SK-N-SH treated with all-trans-retinoic acid at 6 μM for 48 hours (cell line): ENCODE data around the gene NCAM1.

Source experiments
- ATAC-seq: fragments of 200-7000 bp; cut with Tn5 transposase; 3 replicates; pipeline ENCODE4 v1.9.1; 2020; ENCODE audit warnings: mild to moderate bottlenecking, moderate library complexity
- ARNTL ChIP-seq: fragments of 450-650 bp; formaldehyde crosslinking; IDR thresholded peaks from 2 replicates; pipeline ENCODE4 v1.5.0; 2020; ENCODE audit warnings: low read depth, mild to moderate bottlenecking, moderate library complexity, borderline replicate concordance
- BACH2 ChIP-seq: fragments of 250-450 bp; sonication (Bioruptor Pico); IDR thresholded peaks from 2 replicates; pipeline ENCODE4 v1.9.0; 2021; ENCODE audit warnings: mild to moderate bottlenecking, borderline replicate concordance
- CREB5 ChIP-seq: fragments of 250-450 bp; sonication (Bioruptor Pico); IDR thresholded peaks from 2 replicates; pipeline ENCODE4 v1.5.1; 2020; ENCODE audit warnings: low read depth, mild to moderate bottlenecking, moderate library complexity
- CSRNP3 ChIP-seq: fragments of 250-450 bp; sonication (Bioruptor Pico); IDR thresholded peaks from 2 replicates; pipeline ENCODE4 v1.5.1; 2021; ENCODE audit warnings: mild to moderate bottlenecking, moderate library complexity
- ESRRG ChIP-seq: fragments of 250-450 bp; sonication (Bioruptor Pico); IDR thresholded peaks from 2 replicates; pipeline ENCODE4 v1.6.1; 2021; ENCODE audit warnings: mild to moderate bottlenecking
- GLIS3 ChIP-seq: fragments of 250-450 bp; sonication (Bioruptor Pico); IDR thresholded peaks from 2 replicates; pipeline ENCODE4 v1.5.0; 2020; ENCODE audit warnings: mild to moderate bottlenecking, moderate library complexity
- ISL1 ChIP-seq: fragments of 250-450 bp; sonication (Bioruptor Pico); IDR thresholded peaks from 2 replicates; pipeline ENCODE4 v2.1.2; 2022; ENCODE audit warnings: mild to moderate bottlenecking, moderate library complexity
- OSR1 ChIP-seq: fragments of 250-450 bp; sonication (Bioruptor Pico); IDR thresholded peaks from 2 replicates; pipeline ENCODE4 v1.8.0; 2022; ENCODE audit warnings: moderate library complexity, mild to moderate bottlenecking, inconsistent platforms
- PATZ1 ChIP-seq: fragments of 250-450 bp; sonication (Bioruptor Pico); IDR thresholded peaks from 2 replicates; pipeline ENCODE4 v1.8.0; 2020; ENCODE audit warnings: mild to moderate bottlenecking, moderate library complexity, borderline replicate concordance
- POU6F1 ChIP-seq: fragments of 250-450 bp; sonication (Bioruptor Pico); IDR thresholded peaks from 2 replicates; pipeline ENCODE4 v1.8.0; 2021; ENCODE audit warnings: low read depth, mild to moderate bottlenecking, moderate library complexity, borderline replicate concordance
- PPARA ChIP-seq: fragments of 250-450 bp; sonication (Bioruptor Pico); IDR thresholded peaks from 2 replicates; pipeline ENCODE4 v1.5.0; 2020; ENCODE audit warnings: mild to moderate bottlenecking, borderline replicate concordance
- RARB ChIP-seq: fragments of 250-450 bp; sonication (Bioruptor Pico); IDR thresholded peaks from 2 replicates; pipeline ENCODE4 v1.8.0; 2021; ENCODE audit warnings: mild to moderate bottlenecking, moderate library complexity
- TCF4 ChIP-seq: fragments of 250-450 bp; sonication (Bioruptor Pico); IDR thresholded peaks from 2 replicates; pipeline ENCODE4 v1.8.0; 2021; ENCODE audit warnings: mild to moderate bottlenecking, moderate library complexity, borderline replicate concordance
- TOX ChIP-seq: fragments of 250-450 bp; sonication (Bioruptor Pico); IDR thresholded peaks from 2 replicates; pipeline ENCODE4 v1.8.0; 2021; ENCODE audit warnings: mild to moderate bottlenecking, moderate library complexity, borderline replicate concordance
- TSHZ2 ChIP-seq: fragments of 250-450 bp; sonication (Bioruptor Pico); IDR thresholded peaks from 2 replicates; pipeline ENCODE4 v1.5.0; 2020; ENCODE audit warnings: mild to moderate bottlenecking, moderate library complexity
- ZC3H10 ChIP-seq: fragments of 250-450 bp; sonication (Bioruptor Pico); IDR thresholded peaks from 2 replicates; pipeline ENCODE4 v1.5.1; 2021; ENCODE audit warnings: mild to moderate bottlenecking, moderate library complexity
- ZFP3 ChIP-seq: fragments of 250-450 bp; sonication (Bioruptor Pico); IDR thresholded peaks from 2 replicates; pipeline ENCODE4 v1.5.0; 2020; ENCODE audit warnings: mild to moderate bottlenecking, moderate library complexity
- ZFP30 ChIP-seq: fragments of 450-650 bp; formaldehyde crosslinking; IDR thresholded peaks from 2 replicates; pipeline ENCODE4 v1.5.0; 2022; ENCODE audit warnings: mild to moderate bottlenecking, moderate library complexity
- ZNF70 ChIP-seq: fragments of 450-650 bp; formaldehyde crosslinking; IDR thresholded peaks from 2 replicates; pipeline ENCODE4 v1.5.0; 2020; ENCODE audit warnings: mild to moderate bottlenecking, moderate library complexity
- ZNF8 ChIP-seq: fragments of 450-650 bp; formaldehyde crosslinking; IDR thresholded peaks from 2 replicates; pipeline ENCODE4 v1.5.0; 2020; ENCODE audit warnings: mild to moderate bottlenecking, moderate library complexity

The NCAM1 gene

GRCh38 chr11:113281052-113281725 is 320.0 kb downstream of the NCAM1 start:
- no peak for TF ChIP-seq ZC3H10 (CRISPR knock-in tag)
- TF ChIP-seq ZFP30 (CRISPR knock-in tag), result no peak
- no peak for TF ChIP-seq TOX (CRISPR knock-in tag)
- no peak for TF ChIP-seq ARNTL (CRISPR knock-in tag)
- TF ChIP-seq PPARA (CRISPR knock-in tag), result no peak
- TF ChIP-seq OSR1 (CRISPR knock-in tag), result no peak
- TF ChIP-seq ZNF70 (CRISPR knock-in tag), result no peak
- no peak for TF ChIP-seq TCF4 (CRISPR knock-in tag)
- no peak for TF ChIP-seq ISL1 (CRISPR knock-in tag)
- TF ChIP-seq ESRRG (CRISPR knock-in tag), result no peak
- TF ChIP-seq CSRNP3 (CRISPR knock-in tag), result no peak
- TF ChIP-seq BACH2, result no peak
- no peak for TF ChIP-seq TSHZ2 (CRISPR knock-in tag)
- TF ChIP-seq ZNF8, result no peak
- TF ChIP-seq GLIS3 (CRISPR knock-in tag), result no peak
- TF ChIP-seq PATZ1, result no peak
- TF ChIP-seq POU6F1 (CRISPR knock-in tag), result no peak
- ATAC-seq, result no peak

- TF ChIP-seq PATZ1 (no peak), ZFP3 (CRISPR knock-in tag) (no peak), TOX (CRISPR knock-in tag) (no peak), TCF4 (CRISPR knock-in tag) (no peak), OSR1 (CRISPR knock-in tag) (no peak), RARB (no peak), CSRNP3 (CRISPR knock-in tag) (no peak), ZNF70 (CRISPR knock-in tag) (no peak), ESRRG (CRISPR knock-in tag) (no peak), BACH2 (no peak), CREB5 (CRISPR knock-in tag) (no peak), ISL1 (CRISPR knock-in tag) (no peak)
- no peak for ATAC-seq
These were observed 321.7 kb downstream of the NCAM1 start for GRCh38 chr11:113282898-113283437.
